GM21528 (cell line): ENCODE measurements around the gene GOLT1A.

ENCODE experiments used
- ATAC-seq: cut with Tn5 transposase; IDR thresholded peaks from one replicate; pipeline ENCODE4 v1.9.1; 2021; ENCODE audit warnings: mild to moderate bottlenecking, moderate library complexity; ENCODE audit not compliant: unreplicated experiment, low FRiP score

The GOLT1A gene, protein sequence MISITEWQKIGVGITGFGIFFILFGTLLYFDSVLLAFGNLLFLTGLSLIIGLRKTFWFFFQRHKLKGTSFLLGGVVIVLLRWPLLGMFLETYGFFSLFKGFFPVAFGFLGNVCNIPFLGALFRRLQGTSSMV

DNA sequence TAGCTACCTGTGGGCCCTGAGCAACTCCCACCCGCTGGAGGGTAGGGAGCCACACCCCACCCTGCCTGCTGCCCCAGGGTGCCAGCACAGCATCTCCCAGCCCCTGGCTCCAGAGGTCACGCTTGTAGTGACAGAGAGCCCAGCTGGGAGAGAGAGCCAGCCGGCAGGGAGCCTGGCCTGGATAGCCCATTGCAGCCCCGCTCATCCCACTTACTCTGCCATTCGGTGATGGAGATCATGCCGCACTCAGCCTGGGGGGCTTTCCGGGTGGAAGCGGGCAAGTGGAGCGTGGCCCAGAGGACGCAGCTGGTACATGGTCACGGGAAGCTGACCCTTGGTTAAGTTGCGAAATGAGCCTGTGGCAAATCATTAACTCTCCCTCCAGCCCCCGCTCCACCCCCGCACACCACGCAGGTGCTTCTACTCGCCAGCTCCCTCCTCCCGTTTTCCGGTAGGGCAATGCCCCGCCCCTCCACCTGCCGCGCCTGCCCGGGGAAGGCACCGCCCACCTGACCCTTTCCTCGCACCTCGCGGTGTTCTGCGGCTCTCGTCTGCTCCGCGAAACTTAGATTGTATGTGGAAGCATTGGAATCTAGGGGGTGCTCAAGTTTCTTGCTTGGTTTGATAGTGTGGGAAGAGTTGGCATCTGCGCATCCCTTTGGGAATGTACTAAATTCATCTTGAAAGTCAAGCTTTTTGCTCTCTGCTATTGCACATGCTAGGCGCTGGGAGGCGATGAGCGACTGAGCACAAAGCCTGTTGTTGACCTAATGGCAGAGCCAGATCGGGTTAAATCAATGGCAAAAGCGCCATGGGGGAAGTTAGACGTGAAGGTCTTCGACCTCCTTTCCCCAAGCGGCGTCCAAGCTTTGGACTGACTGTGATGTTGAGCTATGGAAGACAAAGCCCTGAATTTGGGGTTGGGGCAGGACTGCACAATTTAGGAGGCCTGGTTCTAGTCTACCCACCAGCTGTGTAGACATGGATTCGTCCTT lies at the start of gene GOLT1A:
GOLT1A (minus strand) TSS at position 321 of the 995 bp plus-strand sequence; CDS start at position 239, 82 bp downstream.
- no peak for ATAC-seq

- no peak for ATAC-seq
Measured at GRCh38 chr1:204263254-204263910, 49.6 kb upstream of the GOLT1A start.

GRCh38 chr1:204262506-204263253 lies 48.9 kb upstream of the GOLT1A start:
- ATAC-seq = no peak

DNA sequence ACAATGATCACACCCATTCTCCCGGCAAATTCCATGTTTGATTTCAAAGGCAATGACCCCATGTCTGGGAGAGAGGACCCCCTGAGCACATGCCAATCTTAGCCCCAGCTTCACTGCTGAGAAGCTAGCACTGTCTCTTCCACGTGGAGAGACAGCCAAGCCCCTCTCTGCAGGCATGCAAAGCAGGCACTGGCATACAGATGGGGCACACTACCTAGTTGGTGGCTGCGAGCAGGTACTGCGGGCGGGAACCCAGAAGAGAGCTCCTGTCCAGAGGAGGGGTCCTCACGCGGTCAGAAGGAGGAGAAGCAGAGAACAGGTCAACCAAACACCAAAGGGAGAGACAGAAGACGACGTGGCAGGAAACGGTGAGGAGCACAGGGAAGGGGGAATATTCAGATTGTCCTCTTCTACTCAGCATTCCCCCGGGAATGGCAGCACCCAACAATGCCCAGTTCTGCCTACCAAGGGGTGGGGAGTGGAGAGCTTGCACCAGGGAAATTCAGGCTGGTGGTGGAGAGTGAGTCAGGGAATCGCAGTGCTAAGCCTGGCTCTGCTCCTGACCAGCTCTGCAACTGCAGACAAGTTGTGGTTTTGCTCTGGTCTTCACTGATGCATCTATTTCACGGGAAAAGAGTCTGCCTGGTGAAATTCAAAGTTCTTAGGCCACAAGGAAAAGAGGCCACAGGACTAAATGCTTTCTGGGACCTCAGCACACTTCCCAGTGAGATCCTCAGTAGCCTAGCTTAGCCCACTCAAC lies 48.1 kb upstream of the GOLT1A start:
- ATAC-seq = no peak

DNA sequence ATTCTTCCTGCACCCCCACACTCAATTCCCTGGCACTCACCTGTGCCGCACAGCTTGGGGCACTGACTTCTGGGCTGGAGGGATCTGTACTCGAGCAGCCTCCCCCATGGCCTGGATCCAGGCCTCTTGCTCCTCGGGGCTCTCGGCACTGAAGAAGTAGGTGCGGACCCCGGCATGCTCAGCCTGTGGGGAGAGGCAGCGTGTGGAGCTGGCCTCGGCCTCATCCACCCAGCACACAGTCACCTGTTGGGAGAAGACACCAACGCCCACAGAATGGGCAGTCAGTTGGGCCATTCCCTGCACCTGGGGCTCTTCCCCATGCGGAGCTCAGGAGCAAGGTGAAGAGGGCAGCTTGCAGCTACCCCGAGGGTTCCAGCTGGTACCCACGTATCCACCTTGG lies 47.5 kb upstream of the GOLT1A start:
- ATAC-seq = no peak

- ATAC-seq = no peak
Measured at GRCh38 chr1:204260601-204261197, 46.9 kb upstream of the GOLT1A start.

- ATAC-seq = no peak
Measured at GRCh38 chr1:204259782-204260181, 46.0 kb upstream of the GOLT1A start.

GRCh38 chr1:204259196-204259595 lies 45.4 kb upstream of the GOLT1A start:
- ATAC-seq = no peak

DNA sequence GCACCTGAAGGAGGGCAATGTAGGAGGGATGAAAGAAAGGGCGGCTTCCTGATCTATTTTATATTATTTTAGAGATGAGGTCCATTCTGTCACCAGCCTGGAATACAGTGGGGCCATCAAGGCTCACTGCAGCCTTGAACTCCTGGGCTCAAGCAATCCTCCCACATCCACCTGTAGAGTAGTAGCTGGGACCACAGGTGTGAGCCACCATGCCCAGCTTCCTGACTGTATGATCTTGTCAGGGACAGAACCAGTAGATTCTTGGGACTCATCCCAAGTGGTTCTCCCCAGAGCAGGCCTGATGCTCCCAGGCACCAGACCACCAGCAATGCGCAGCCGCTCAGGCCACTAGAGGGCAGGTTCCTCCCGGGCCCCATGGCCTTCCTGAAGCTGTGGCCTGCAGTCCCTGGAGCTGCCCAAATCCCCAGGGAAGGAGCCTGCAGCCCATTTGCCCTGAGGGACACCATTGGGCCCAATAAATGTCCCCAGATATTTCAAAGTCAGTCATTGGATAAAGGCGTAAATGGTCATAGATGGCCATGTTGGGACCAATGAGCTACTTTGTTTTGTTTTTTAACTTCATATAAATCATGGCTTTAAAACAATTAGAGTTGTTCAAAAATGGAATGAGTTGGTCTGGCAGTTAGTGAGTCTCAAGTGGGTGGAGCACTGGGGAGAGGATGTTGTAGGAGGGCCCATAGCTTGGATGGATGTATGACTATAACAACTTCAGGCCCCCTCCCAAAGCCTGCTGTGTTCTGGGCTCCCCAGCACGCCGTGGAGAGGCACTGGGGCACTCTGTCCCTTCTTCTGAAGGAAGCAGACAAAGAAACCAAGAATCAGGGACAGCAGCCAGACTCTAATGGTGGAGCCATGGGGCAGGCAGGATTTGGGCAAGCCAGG lies 44.7 kb upstream of the GOLT1A start:
- no peak for ATAC-seq

DNA sequence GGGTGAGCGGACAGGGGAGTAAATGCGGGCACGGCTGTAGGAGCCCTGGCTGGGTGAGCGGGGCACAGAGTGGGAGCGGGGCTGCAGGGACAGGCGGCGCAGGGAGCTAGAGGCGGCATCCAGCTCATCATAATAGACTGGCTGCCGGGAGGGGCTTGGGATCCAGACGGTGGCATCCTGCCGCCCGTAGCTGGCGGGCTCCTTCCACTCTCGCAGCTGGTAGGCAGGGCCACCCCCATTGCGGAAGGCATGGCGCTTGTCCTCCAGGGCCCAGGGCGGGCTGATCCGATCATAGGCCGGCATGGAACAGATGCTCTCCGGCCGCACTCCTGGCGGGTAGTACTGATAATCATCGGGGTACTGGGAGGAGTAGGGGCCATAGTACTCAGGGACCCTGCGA lies 43.7 kb upstream of the GOLT1A start:
- ATAC-seq = no peak

DNA sequence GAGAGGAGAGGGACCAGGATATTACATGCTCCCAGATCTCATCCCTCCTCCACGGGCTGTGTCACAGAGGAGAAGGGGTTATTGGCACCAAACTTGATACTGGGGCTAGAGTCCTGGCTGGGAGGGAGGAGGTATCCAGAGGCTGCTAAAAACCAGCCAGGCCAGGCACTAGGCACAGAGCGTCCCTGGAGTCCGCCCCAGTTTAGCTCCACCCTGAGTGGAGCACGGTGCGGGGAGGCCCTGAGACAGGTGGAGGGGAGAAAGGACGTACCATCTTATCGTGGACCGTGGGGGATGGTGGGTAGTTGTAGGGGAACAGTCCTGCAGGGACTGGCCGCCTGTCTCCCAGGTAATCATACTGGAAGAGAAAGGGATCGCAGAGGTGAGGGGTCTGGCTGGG lies 42.7 kb upstream of the GOLT1A start:
- ATAC-seq = no peak

- no peak for ATAC-seq
Measured at GRCh38 chr1:204255966-204256365, 42.2 kb upstream of the GOLT1A start.

DNA sequence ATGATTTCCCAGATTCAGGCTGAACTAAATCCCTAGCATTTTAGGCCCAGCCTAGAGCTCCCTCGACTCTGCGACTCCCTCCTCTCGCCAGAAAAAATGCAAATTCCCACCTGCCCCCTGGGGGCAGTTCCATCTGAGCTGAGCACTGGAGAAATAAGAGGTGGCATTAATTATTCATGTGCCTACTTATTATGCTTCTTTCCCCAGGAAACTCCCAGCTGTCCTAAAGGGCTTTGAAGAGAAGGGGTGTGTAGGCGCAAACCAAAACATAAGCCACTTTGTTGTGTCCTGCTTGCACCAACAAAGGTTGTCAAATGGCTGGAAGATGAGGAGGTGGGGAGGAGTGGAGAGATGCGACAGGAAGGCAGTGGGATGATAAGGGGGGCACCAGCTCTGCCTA lies 41.4 kb upstream of the GOLT1A start:
- ATAC-seq = no peak

DNA sequence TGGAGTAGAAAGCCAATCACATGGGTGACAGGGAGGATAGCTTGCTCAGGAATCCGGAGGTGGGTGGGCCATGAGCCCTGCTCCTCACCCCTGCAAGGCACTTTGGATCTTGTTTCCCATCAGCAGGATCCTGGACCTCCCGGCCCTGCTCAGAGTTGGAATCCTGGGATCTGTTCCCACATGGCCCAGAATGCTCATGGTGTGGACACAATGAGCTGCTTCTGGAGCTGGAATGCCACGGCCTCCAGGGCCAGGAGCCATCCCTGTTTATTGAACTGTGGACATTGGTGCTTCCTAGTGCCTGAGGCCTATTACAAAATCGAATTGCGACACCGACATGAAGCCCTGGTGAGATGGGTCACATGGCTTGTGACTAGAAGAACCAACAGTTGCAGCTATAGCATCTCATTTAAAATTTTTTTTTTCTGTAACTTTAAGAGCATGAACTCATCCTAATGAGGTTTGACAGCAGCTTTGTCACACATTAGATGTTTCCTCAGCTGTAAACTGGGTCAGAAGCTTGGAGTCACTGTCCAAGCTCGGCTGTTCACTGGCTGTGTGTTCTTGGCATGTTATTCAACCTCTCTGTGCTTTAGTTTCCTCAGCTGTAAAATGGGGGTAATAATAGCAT lies 40.4 kb upstream of the GOLT1A start:
- ATAC-seq = no peak

DNA sequence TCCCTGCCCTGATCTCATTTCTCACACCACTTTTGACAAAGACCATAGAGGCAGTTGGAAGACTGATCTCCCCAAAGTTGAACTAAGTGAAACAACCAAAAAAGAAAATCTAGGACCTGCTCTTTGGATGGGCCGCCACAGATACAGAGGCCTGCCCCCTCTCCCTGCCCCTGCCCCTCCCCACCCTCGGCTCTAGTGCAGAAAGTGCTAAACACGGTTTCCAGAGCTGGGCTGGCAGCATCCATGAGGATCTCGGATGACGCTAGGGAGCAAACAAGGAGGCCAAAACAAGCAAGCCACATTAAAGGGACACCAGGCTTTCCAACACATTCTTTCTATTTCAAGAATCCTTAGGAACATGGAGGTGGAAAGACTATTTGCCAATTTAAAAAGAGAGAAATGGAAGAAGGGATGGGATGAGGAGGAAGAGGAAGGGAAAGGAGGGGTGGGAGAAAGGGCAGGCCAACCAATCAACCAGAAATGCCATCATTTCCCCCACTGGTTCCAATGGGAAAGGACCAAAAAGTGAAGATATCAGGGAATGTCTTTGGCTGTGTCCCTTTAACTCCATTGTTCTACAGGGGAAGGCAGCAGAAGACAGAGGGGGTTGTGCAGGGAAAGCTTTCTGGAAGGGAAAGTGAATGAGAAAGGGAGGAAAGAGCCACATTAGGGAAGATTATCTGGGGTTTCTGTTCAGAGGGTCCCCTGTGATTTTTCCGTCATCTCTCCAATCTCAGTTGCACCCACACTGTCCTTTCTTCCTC lies 38.3 kb upstream of the GOLT1A start:
- ATAC-seq = no peak

- no peak for ATAC-seq
Measured at GRCh38 chr1:204251286-204251685, 37.5 kb upstream of the GOLT1A start.

DNA sequence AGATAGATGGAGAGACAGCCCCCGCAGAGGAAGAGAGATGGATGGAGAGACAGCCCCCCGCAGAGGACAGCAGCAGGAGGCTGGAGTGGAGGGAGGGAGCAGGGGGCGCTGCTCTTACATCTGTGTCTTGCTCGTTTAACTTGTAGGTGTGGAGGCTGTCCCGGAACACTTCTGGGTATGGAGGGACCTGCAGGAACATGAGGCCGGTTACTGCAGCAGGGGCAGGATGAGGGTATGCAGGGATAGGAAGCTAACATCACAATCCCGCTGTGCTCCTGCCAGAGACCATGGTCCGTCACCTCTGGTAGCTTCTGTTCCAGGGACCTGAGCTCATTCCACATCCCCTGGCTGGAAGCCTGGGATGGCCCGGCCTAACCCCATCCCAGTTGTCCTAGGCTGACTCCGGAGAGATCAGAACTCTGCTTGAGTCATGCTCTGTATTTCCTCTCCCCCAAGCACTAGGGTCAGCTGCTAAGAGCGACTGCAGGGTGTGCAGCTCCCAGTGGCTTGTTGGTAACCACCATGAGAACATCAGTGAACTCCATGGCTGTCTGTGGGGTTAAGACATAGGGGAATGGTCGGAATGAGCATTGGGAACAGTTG lies 36.7 kb upstream of the GOLT1A start:
- no peak for ATAC-seq
